GM12878 (cell line): Measurements from ENCODE around the gene NPLOC4. TPM values are rescaled to one million over a fixed set of nuclear protein-coding genes. Genes with fewer than 3 reads are reported as not detected.

Experiments
- ATF7 ChIP-seq: fragments of 450-650 bp; IDR thresholded peaks from 2 replicates; pipeline ENCODE4 v1.6.1; 2016; ENCODE audit warnings: low read depth, mild to moderate bottlenecking
- HDGF ChIP-seq: fragments of 450-650 bp; IDR thresholded peaks from 2 replicates; pipeline ENCODE4 v1.6.1; 2016; ENCODE audit warnings: antibody characterized with exemption
- IKZF1 ChIP-seq: fragments of 450-650 bp; conservative IDR thresholded peaks from 2 replicates; pipeline ENCODE4 v1.6.1; 2017; ENCODE audit warnings: antibody characterized with exemption, mild to moderate bottlenecking
- NBN ChIP-seq: fragments of 450-650 bp; IDR thresholded peaks from 2 replicates; pipeline ENCODE4 v1.6.1; 2016
- NFIC ChIP-seq: IDR thresholded peaks from 2 replicates; pipeline ENCODE4 v1.6.1; 2012; ENCODE audit warnings: low read depth, mild to moderate bottlenecking, inconsistent platforms, low read length, moderate library complexity
- NFYB ChIP-seq: IDR thresholded peaks from 2 replicates; pipeline ENCODE4 v1.6.1; 2011; ENCODE audit warnings: low read depth, mild to moderate bottlenecking, low read length, improper control_type of control experiment, moderate library complexity; ENCODE audit not compliant: insufficient read depth
- PML ChIP-seq: IDR thresholded peaks from 2 replicates; pipeline ENCODE4 v1.6.1; 2012; ENCODE audit warnings: low read length, inconsistent platforms
- POLR2A ChIP-seq: IDR thresholded peaks from 2 replicates; pipeline ENCODE4 v1.6.1; 2011; ENCODE audit warnings: low read depth, mild to moderate bottlenecking, low read length
- RCOR1 ChIP-seq: conservative IDR thresholded peaks from 2 replicates; pipeline ENCODE4 v1.6.1; 2012; ENCODE audit warnings: low read depth, low read length, improper control_type of control experiment
- SMAD5 ChIP-seq: IDR thresholded peaks from 2 replicates; pipeline ENCODE4 v1.6.1; 2016; ENCODE audit warnings: antibody characterized with exemption, low read depth
- TAF1 ChIP-seq: IDR thresholded peaks from 2 replicates; pipeline ENCODE4 v1.6.1; 2011; ENCODE audit warnings: mild to moderate bottlenecking, low read depth, low read length, borderline replicate concordance
- TCF12 ChIP-seq: IDR thresholded peaks from 2 replicates; pipeline ENCODE4 v1.6.1; 2011; ENCODE audit warnings: low read depth, mild to moderate bottlenecking, low read length
- polyA plus RNA-seq, 11 experiments: library from polyadenylated mRNA; depleted of rRNA in 4 of 11; unstranded in 6 of 11; stranded (reverse) in 5 of 11; fragments of >200 nt; fragmentation: Nextera tagmentation in 4 of 11; fragmentation: Illumina TruSeq in 1 of 11; extraction: Ambion mirVana in 4 of 11; extraction: Trizol in 1 of 11; gene quantifications; 1 replicate in 1 of 11; 2 replicates in 10 of 11; pipeline versions ENCODE4 v1.2.1 to v1.2.3, GENCODE V29; 2011 to 2016; ENCODE audit warnings: inconsistent platforms in 2 of 11, missing spikeins in 2 of 11, low read depth in 1 of 11
- total RNA-seq, 4 experiments: library from RNA; depleted of rRNA in 3 of 4; stranded (reverse); fragments of >200 nt in 3 of 4; fragmentation: Illumina TruSeq in 1 of 4; extraction: Trizol in 1 of 4; gene quantifications; 2 replicates each; pipeline versions ENCODE4 v1.2.1 to v1.2.3, GENCODE V29; 2013 to 2021
- TF ChIP-seq, protein P1 (sequence below): fragments of 450-650 bp; IDR thresholded peaks from 2 replicates; pipeline ENCODE4 v1.6.1; 2017; ENCODE audit warnings: mild to moderate bottlenecking, low read depth, inconsistent platforms; ENCODE audit not compliant: poor library complexity, severe bottlenecking
- TF ChIP-seq, protein P2 (sequence below): IDR thresholded peaks from 2 replicates; pipeline ENCODE4 v1.6.1; 2011; ENCODE audit warnings: borderline replicate concordance, low read depth, mild to moderate bottlenecking, moderate library complexity, low read length; ENCODE audit not compliant: insufficient read depth, poor library complexity, severe bottlenecking
- TF ChIP-seq, protein P3 (sequence below): fragments of 450-650 bp; IDR thresholded peaks from 2 replicates; pipeline ENCODE4 v1.6.1; 2016; ENCODE audit warnings: mild to moderate bottlenecking
- TF ChIP-seq, protein P4 (sequence below): fragments of 150-350 bp; IDR thresholded peaks from 2 replicates; pipeline ENCODE4 v1.6.1; 2016; ENCODE audit warnings: low read depth, low read length
- TF ChIP-seq, protein P5 (sequence below): IDR thresholded peaks from 2 replicates; pipeline ENCODE4 v1.6.1; 2012; ENCODE audit warnings: low read depth, low read length, improper control_type of control experiment
- TF ChIP-seq, protein P6 (sequence below): fragments of 450-650 bp; conservative IDR thresholded peaks from 2 replicates; pipeline ENCODE4 v1.6.1; 2017; ENCODE audit warnings: mild to moderate bottlenecking, moderate library complexity

The NPLOC4 gene
- total and polyA plus RNA-seq, 10 of the 15 experiments (the other 5 are each of a cell fraction or from before 2014, with no cell fraction given): 1.5 to 83.7 (median 45.8) TPM

DNA sequence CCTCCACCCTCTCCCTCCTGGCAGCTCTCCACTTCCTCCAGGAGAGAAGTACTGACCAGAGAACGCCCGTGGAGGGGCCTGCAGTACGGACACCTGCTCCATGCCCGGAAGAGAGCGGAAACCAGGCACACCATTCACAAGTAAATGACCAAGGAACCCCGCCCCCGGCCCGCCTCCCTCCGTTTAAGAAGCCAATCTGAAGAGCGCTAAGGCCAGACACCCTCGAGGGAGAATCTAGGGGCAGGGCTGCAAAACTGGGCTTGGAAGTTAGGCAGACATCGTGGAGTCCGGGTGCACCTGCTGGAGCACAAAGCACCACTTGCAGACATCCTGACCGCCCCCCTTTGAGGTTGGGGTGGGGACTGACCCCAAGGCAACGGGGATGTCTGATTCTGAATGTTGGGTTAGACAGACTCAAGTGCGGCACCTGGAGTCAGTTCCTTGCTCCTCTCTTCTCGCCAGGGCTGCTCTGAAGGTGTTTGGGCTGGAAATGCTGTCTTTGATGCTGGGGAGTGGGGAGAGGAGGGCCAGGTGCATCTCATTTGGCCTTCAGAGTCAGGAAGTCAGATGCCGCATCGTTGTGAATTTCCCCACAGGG is 83.8 kb downstream of the NPLOC4 start (continued):
- TF ChIP-seq, protein P1, sequence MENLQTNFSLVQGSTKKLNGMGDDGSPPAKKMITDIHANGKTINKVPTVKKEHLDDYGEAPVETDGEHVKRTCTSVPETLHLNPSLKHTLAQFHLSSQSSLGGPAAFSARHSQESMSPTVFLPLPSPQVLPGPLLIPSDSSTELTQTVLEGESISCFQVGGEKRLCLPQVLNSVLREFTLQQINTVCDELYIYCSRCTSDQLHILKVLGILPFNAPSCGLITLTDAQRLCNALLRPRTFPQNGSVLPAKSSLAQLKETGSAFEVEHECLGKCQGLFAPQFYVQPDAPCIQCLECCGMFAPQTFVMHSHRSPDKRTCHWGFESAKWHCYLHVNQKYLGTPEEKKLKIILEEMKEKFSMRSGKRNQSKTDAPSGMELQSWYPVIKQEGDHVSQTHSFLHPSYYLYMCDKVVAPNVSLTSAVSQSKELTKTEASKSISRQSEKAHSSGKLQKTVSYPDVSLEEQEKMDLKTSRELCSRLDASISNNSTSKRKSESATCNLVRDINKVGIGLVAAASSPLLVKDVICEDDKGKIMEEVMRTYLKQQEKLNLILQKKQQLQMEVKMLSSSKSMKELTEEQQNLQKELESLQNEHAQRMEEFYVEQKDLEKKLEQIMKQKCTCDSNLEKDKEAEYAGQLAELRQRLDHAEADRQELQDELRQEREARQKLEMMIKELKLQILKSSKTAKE: no peak
- TF ChIP-seq, protein P2, sequence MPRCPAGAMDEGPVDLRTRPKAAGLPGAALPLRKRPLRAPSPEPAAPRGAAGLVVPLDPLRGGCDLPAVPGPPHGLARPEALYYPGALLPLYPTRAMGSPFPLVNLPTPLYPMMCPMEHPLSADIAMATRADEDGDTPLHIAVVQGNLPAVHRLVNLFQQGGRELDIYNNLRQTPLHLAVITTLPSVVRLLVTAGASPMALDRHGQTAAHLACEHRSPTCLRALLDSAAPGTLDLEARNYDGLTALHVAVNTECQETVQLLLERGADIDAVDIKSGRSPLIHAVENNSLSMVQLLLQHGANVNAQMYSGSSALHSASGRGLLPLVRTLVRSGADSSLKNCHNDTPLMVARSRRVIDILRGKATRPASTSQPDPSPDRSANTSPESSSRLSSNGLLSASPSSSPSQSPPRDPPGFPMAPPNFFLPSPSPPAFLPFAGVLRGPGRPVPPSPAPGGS: peak; percentile 14
- TF ChIP-seq IKZF1 (0 out of 2 replicates have a peak, but pooled peaks have one; percentile 9), TAF1 (peak; percentile 50; the same call in 1 of the 2 replicates), HDGF (0 out of 2 replicates have a peak, but pooled peaks have one; percentile 27), NFYB (peak; percentile 70; the same call in 1 of the 2 replicates), SMAD5 (peak; percentile 63; the same call in 1 of the 2 replicates), RCOR1 (no peak), PML (peak; percentile 64; the same call in 1 of the 2 replicates), ATF7 (no peak), POLR2A (0 out of 2 replicates have a peak, but pooled peaks have one; percentile 36), TCF12 (0 out of 2 replicates have a peak, but pooled peaks have one; percentile 7), NBN (no peak), NFIC (no peak)
- TF ChIP-seq, protein P3, sequence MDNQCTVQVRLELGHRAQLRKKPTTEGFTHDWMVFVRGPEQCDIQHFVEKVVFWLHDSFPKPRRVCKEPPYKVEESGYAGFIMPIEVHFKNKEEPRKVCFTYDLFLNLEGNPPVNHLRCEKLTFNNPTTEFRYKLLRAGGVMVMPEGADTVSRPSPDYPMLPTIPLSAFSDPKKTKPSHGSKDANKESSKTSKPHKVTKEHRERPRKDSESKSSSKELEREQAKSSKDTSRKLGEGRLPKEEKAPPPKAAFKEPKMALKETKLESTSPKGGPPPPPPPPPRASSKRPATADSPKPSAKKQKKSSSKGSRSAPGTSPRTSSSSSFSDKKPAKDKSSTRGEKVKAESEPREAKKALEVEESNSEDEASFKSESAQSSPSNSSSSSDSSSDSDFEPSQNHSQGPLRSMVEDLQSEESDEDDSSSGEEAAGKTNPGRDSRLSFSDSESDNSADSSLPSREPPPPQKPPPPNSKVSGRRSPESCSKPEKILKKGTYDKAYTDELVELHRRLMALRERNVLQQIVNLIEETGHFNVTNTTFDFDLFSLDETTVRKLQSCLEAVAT: no peak
- TF ChIP-seq, protein P4, sequence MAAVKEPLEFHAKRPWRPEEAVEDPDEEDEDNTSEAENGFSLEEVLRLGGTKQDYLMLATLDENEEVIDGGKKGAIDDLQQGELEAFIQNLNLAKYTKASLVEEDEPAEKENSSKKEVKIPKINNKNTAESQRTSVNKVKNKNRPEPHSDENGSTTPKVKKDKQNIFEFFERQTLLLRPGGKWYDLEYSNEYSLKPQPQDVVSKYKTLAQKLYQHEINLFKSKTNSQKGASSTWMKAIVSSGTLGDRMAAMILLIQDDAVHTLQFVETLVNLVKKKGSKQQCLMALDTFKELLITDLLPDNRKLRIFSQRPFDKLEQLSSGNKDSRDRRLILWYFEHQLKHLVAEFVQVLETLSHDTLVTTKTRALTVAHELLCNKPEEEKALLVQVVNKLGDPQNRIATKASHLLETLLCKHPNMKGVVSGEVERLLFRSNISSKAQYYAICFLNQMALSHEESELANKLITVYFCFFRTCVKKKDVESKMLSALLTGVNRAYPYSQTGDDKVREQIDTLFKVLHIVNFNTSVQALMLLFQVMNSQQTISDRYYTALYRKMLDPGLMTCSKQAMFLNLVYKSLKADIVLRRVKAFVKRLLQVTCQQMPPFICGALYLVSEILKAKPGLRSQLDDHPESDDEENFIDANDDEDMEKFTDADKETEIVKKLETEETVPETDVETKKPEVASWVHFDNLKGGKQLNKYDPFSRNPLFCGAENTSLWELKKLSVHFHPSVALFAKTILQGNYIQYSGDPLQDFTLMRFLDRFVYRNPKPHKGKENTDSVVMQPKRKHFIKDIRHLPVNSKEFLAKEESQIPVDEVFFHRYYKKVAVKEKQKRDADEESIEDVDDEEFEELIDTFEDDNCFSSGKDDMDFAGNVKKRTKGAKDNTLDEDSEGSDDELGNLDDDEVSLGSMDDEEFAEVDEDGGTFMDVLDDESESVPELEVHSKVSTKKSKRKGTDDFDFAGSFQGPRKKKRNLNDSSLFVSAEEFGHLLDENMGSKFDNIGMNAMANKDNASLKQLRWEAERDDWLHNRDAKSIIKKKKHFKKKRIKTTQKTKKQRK: no peak
- TF ChIP-seq, protein P5, sequence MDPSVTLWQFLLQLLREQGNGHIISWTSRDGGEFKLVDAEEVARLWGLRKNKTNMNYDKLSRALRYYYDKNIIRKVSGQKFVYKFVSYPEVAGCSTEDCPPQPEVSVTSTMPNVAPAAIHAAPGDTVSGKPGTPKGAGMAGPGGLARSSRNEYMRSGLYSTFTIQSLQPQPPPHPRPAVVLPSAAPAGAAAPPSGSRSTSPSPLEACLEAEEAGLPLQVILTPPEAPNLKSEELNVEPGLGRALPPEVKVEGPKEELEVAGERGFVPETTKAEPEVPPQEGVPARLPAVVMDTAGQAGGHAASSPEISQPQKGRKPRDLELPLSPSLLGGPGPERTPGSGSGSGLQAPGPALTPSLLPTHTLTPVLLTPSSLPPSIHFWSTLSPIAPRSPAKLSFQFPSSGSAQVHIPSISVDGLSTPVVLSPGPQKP: 0 out of 2 replicates have a peak, but pooled peaks have one; percentile 27
- TF ChIP-seq, protein P6, sequence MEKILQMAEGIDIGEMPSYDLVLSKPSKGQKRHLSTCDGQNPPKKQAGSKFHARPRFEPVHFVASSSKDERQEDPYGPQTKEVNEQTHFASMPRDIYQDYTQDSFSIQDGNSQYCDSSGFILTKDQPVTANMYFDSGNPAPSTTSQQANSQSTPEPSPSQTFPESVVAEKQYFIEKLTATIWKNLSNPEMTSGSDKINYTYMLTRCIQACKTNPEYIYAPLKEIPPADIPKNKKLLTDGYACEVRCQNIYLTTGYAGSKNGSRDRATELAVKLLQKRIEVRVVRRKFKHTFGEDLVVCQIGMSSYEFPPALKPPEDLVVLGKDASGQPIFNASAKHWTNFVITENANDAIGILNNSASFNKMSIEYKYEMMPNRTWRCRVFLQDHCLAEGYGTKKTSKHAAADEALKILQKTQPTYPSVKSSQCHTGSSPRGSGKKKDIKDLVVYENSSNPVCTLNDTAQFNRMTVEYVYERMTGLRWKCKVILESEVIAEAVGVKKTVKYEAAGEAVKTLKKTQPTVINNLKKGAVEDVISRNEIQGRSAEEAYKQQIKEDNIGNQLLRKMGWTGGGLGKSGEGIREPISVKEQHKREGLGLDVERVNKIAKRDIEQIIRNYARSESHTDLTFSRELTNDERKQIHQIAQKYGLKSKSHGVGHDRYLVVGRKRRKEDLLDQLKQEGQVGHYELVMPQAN: 0 out of 2 replicates have a peak, but pooled peaks have one; percentile 32
